Calu3 (cell line): ENCODE measurements around the gene FGFRL1. TPM values are rescaled to one million over a fixed set of nuclear protein-coding genes. Genes with fewer than 3 reads are reported as not detected.

ENCODE experiments used
- BruUV-seq: library from RNA; stranded (reverse); fragments of 400-500 nt; replicated peaks from 2 replicates; lab custom pipeline; 2021; lab: Mats Ljungman, UMichigan
- CTCF ChIA-PET: fragments of 300-600 bp; sonication (Branson Sonifier 250); formaldehyde crosslinking; loops from one replicate; lab custom pipeline; 2022; ENCODE audit warnings: antibody characterized with exemption; lab: Charles Lee
- DNase-seq: peaks from one replicate; pipeline ENCODE4 v3.0.0; 2022
- H3K27ac Mint-ChIP-seq: one replicate; pipeline ENCODE4 v1.8.0; 2022; ENCODE audit warnings: mixed read lengths; ENCODE audit not compliant: unreplicated experiment
- H3K27me3 Mint-ChIP-seq: one replicate; pipeline ENCODE4 v1.8.0; 2022; ENCODE audit warnings: mixed read lengths; ENCODE audit not compliant: unreplicated experiment
- H3K36me3 Mint-ChIP-seq: one replicate; pipeline ENCODE4 v1.8.0; 2022; ENCODE audit warnings: mild to moderate bottlenecking, moderate library complexity, mixed read lengths; ENCODE audit not compliant: insufficient read depth, unreplicated experiment
- H3K4me1 Mint-ChIP-seq: one replicate; pipeline ENCODE4 v1.8.0; 2022; ENCODE audit warnings: mild to moderate bottlenecking, low read depth, mixed read lengths; ENCODE audit not compliant: unreplicated experiment
- H3K4me3 Mint-ChIP-seq: one replicate; pipeline ENCODE4 v1.8.0; 2022; ENCODE audit warnings: mild to moderate bottlenecking, low read depth, moderate library complexity, mixed read lengths; ENCODE audit not compliant: unreplicated experiment
- H3K9me3 Mint-ChIP-seq: one replicate; pipeline ENCODE4 v1.8.0; 2022; ENCODE audit warnings: low read depth, mixed read lengths; ENCODE audit not compliant: unreplicated experiment
- CTCF ChIP-seq: fragments of 200-600 bp; IDR thresholded peaks from one replicate; pipeline ENCODE4 v1.8.0; 2022; ENCODE audit warnings: antibody characterized with exemption; ENCODE audit not compliant: unreplicated experiment
- intact Hi-C: fragments of 100-400 bp; cut with micrococcal nuclease; formaldehyde crosslinking; loops from one replicate; pipeline ENCODE4 v1.10.0; 2022; ENCODE audit not compliant: unreplicated experiment
- total RNA-seq: library from RNA; stranded (reverse); gene quantifications from 2 replicates; pipeline ENCODE4 v1.2.3, GENCODE V29; 2022

FGFRL1 gene
- total RNA-seq, 1 experiment from 2014 or later: 43.2 TPM

GRCh38 chr4:964346-965025 is 46.9 kb upstream of the FGFRL1 start:
- DNase-seq: no peak
- H3K9me3 Mint-ChIP-seq: no peaks in the 10 kb centered on the region
- CTCF ChIA-PET: no interaction called here
- TF ChIP-seq CTCF: no peak
- intact Hi-C loops: no loop called here
- no peak overlapping the region for H3K27ac Mint-ChIP-seq
- no peak overlapping the region for H3K4me3 Mint-ChIP-seq
- H3K27me3 Mint-ChIP-seq: no peaks in the 10 kb centered on the region
- BruUV-seq: no TSS peak
- no peaks in the 10 kb centered on the region for H3K4me1 Mint-ChIP-seq
- peaks cover 14% of the 10 kb centered on the region for H3K36me3 Mint-ChIP-seq

- BruUV-seq: no TSS peak
- CTCF ChIA-PET: no interaction called here
- intact Hi-C loops: no loop called here
- H3K27me3 Mint-ChIP-seq: no peaks in the 10 kb centered on the region
- no peak for TF ChIP-seq CTCF
- H3K4me1 Mint-ChIP-seq: no peaks in the 10 kb centered on the region
- no peak for DNase-seq
- no peak overlapping the region for H3K4me3 Mint-ChIP-seq
- peaks cover 9% of the 10 kb centered on the region for H3K36me3 Mint-ChIP-seq
- H3K9me3 Mint-ChIP-seq: no peaks in the 10 kb centered on the region
- H3K27ac Mint-ChIP-seq: no peak overlapping the region
Observed at GRCh38 chr4:965048-965765, 46.2 kb upstream of the FGFRL1 start.

- peaks cover 9% of the 10 kb centered on the region for H3K36me3 Mint-ChIP-seq
- H3K4me3 Mint-ChIP-seq: no peak overlapping the region
- H3K4me1 Mint-ChIP-seq: peaks cover 5% of the 10 kb centered on the region
- TF ChIP-seq CTCF: no peak
- BruUV-seq: no TSS peak
- H3K9me3 Mint-ChIP-seq: no peaks in the 10 kb centered on the region
- intact Hi-C loops: no loop called here
- no peak overlapping the region for H3K27ac Mint-ChIP-seq
- H3K27me3 Mint-ChIP-seq: no peaks in the 10 kb centered on the region
- CTCF ChIA-PET: no interaction called here
- no peak for DNase-seq
Observed at GRCh38 chr4:965766-966134, 45.7 kb upstream of the FGFRL1 start.

GRCh38 chr4:966266-967112 is 44.9 kb upstream of the FGFRL1 start:
- no peak for TF ChIP-seq CTCF
- Mint-ChIP-seq H3K27me3 (no peaks in the 10 kb centered on the region), H3K36me3 (peaks cover 9% of the 10 kb centered on the region), H3K9me3 (no peaks in the 10 kb centered on the region), H3K4me1 (peaks cover 7% of the 10 kb centered on the region), H3K27ac (no peak overlapping the region), H3K4me3 (no peak overlapping the region)
- CTCF ChIA-PET: no interaction called here
- intact Hi-C loops: no loop called here
- no peak for DNase-seq
- BruUV-seq: no TSS peak
